NB4 (cell line): ENCODE measurements around the gene SLC12A5.

Experiments used
- CTCF ChIP-seq: IDR thresholded peaks from one replicate; pipeline ENCODE4 v1.5.1; 2012; ENCODE audit warnings: low read depth, low read length
- MAX ChIP-seq: IDR thresholded peaks from 2 replicates; pipeline ENCODE4 v1.6.1; 2011; ENCODE audit warnings: low read depth, low read length
- MYC ChIP-seq: IDR thresholded peaks from 2 replicates; pipeline ENCODE4 v1.6.1; 2011; ENCODE audit warnings: low read depth, low read length
- POLR2A ChIP-seq: IDR thresholded peaks from 2 replicates; pipeline ENCODE4 v1.6.1; 2011; ENCODE audit warnings: mild to moderate bottlenecking; ENCODE audit not compliant: insufficient read length; ENCODE audit errors: extremely low read depth

GRCh38 chr20:46000262-46000996, 28.6 kb upstream of the SLC12A5 start:
- TF ChIP-seq MAX: no peak
- no peak for TF ChIP-seq CTCF
- TF ChIP-seq POLR2A: no peak
- no peak for TF ChIP-seq MYC
